ENCODE data around the gene ROM1.

DNA sequence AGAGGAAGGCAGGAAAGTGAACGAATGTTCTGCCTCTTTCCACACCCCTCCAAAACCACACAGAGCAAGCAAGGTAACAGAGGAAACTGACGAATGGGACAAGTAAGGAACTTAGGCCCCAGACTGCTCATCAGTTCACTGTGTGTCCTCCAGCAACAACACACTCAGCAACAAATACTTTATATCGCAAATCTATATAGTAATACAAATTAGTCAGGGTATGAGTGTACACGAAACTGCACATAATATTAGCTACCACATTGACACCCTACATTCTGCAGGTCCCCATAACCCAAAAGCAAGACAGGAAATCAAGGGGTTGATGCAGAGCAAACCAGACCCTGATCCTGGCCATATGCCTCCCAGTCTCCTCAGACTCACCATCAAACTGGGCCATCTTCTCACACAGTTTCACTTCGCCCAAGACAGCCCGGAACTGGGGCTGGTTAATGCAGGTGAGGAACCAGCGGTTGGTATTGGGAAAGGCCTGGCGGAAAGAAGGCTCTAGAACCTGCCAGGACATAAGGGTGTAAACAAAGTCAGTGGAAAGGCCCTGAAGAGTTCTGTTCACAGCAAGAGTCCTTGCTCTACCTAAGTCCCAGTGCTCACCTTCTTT lies 45.9 kb upstream of the ROM1 start:
- TF ChIP-seq, protein P1, sequence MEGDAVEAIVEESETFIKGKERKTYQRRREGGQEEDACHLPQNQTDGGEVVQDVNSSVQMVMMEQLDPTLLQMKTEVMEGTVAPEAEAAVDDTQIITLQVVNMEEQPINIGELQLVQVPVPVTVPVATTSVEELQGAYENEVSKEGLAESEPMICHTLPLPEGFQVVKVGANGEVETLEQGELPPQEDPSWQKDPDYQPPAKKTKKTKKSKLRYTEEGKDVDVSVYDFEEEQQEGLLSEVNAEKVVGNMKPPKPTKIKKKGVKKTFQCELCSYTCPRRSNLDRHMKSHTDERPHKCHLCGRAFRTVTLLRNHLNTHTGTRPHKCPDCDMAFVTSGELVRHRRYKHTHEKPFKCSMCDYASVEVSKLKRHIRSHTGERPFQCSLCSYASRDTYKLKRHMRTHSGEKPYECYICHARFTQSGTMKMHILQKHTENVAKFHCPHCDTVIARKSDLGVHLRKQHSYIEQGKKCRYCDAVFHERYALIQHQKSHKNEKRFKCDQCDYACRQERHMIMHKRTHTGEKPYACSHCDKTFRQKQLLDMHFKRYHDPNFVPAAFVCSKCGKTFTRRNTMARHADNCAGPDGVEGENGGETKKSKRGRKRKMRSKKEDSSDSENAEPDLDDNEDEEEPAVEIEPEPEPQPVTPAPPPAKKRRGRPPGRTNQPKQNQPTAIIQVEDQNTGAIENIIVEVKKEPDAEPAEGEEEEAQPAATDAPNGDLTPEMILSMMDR (IDR thresholded peaks at IDR 0.05; ENCODE audit: insufficient read depth, low read length, poor library complexity, severe bottlenecking), result no peak
- TF ChIP-seq EZH2phosphoT487 (conservative IDR thresholded peaks at IDR 0.05; ENCODE audit: low read length), result no peak

Measured in SU-DHL-6 (cell line).